SH-SY5Y (cell line): Measurements from ENCODE around the gene CDH4.

ENCODE experiments used
- GATA2 ChIP-seq: IDR thresholded peaks from 2 replicates; pipeline ENCODE4 v1.6.1; 2011; ENCODE audit warnings: mild to moderate bottlenecking, low read depth, low read length
- GATA3 ChIP-seq: IDR thresholded peaks from 2 replicates; pipeline ENCODE4 v1.6.1; 2011; ENCODE audit warnings: low read depth, mild to moderate bottlenecking, low read length, moderate library complexity

- no peak for TF ChIP-seq GATA3
- TF ChIP-seq GATA2: no peak
Measured at GRCh38 chr20:61957961-61958715, 706.1 kb downstream of the CDH4 start.
